A549 (cell line): Measurements from ENCODE around the gene DUT.

Source experiments
- CBX8 ChIP-seq: fragments of 200-600 bp; sonication (generic); IDR thresholded peaks from 2 replicates; pipeline ENCODE4 v1.6.1; 2016
- CHD2 ChIP-seq: fragments of 150-350 bp; IDR thresholded peaks from 2 replicates; pipeline ENCODE4 v1.6.1; 2014; ENCODE audit warnings: low read length; ENCODE audit not compliant: partially characterized antibody
- CTCF ChIP-seq: fragments of >200 bp; sonication (Bioruptor Twin); formaldehyde crosslinking; IDR thresholded peaks from 3 replicates; pipeline ENCODE4 v1.5.1; 2016
- HDAC2 ChIP-seq: fragments of 200-600 bp; sonication (generic); IDR thresholded peaks from 2 replicates; pipeline ENCODE4 v1.6.1; 2016
- HMGXB4 ChIP-seq: fragments of 250-450 bp; sonication (Bioruptor Pico); IDR thresholded peaks from 2 replicates; pipeline ENCODE4 v1.5.0; 2021; ENCODE audit warnings: mild to moderate bottlenecking, moderate library complexity, borderline replicate concordance
- HOXA7 ChIP-seq: fragments of 250-450 bp; sonication (Bioruptor Pico); IDR thresholded peaks from 2 replicates; pipeline ENCODE4 v1.5.0; 2020; ENCODE audit warnings: mild to moderate bottlenecking, moderate library complexity
- MAX ChIP-seq: IDR thresholded peaks from 2 replicates; pipeline ENCODE4 v1.6.1; 2012
- NFE2L2 ChIP-seq: fragments of 150-350 bp; conservative IDR thresholded peaks from 2 replicates; pipeline ENCODE4 v1.6.1; 2014; ENCODE audit warnings: low read length
- POLR2A ChIP-seq: IDR thresholded peaks from 2 replicates; pipeline ENCODE4 v1.6.1; 2012; ENCODE audit warnings: mild to moderate bottlenecking, low read length
- RCOR1 ChIP-seq: fragments of 150-350 bp; IDR thresholded peaks from 2 replicates; pipeline ENCODE4 v1.6.1; 2014; ENCODE audit warnings: antibody characterized with exemption, low read length, low read depth
- RFX5 ChIP-seq: fragments of 450-650 bp; IDR thresholded peaks from 2 replicates; pipeline ENCODE4 v1.7.1; 2014; ENCODE audit warnings: antibody characterized with exemption, mild to moderate bottlenecking, moderate library complexity
- SMC3 ChIP-seq: fragments of >200 bp; sonication (Bioruptor Twin); formaldehyde crosslinking; IDR thresholded peaks from 3 replicates; pipeline ENCODE4 v1.6.1; 2018; ENCODE audit warnings: inconsistent platforms
- TP53 ChIP-seq: fragments of 250-450 bp; sonication (Bioruptor Pico); IDR thresholded peaks from 2 replicates; pipeline ENCODE4 v1.5.0; 2021; ENCODE audit warnings: mild to moderate bottlenecking, moderate library complexity
- USF2 ChIP-seq: fragments of 450-650 bp; IDR thresholded peaks from 2 replicates; pipeline ENCODE4 v1.6.1; 2014; ENCODE audit warnings: antibody characterized with exemption

- TF ChIP-seq USF2 = no peak
- no peak for TF ChIP-seq RCOR1
- TF ChIP-seq CTCF = no peak
- no peak for TF ChIP-seq SMC3
- no peak for TF ChIP-seq NFE2L2
- no peak for TF ChIP-seq MAX
- TF ChIP-seq HMGXB4 (CRISPR knock-in tag) = no peak
- TF ChIP-seq HDAC2 = no peak
- no peak for TF ChIP-seq RFX5
- no peak for TF ChIP-seq POLR2A
- TF ChIP-seq CBX8 = no peak
- TF ChIP-seq CHD2 = no peak
- no peak for TF ChIP-seq TP53 (CRISPR knock-in tag)
- TF ChIP-seq HOXA7 = no peak
Measured at GRCh38 chr15:48298914-48299313, 32.3 kb upstream of the DUT start.
